GM19395 (cell line): ENCODE results near the gene LHX4.
A peak's percentile ranks its signal among the peaks of the same experiment; 100 is the strongest.

Experiments used
- ATAC-seq: cut with Tn5 transposase; IDR thresholded peaks from one replicate; pipeline ENCODE4 v1.9.1; 2021; ENCODE audit warnings: mild to moderate bottlenecking, moderate library complexity; ENCODE audit not compliant: unreplicated experiment

Gene LHX4

DNA sequence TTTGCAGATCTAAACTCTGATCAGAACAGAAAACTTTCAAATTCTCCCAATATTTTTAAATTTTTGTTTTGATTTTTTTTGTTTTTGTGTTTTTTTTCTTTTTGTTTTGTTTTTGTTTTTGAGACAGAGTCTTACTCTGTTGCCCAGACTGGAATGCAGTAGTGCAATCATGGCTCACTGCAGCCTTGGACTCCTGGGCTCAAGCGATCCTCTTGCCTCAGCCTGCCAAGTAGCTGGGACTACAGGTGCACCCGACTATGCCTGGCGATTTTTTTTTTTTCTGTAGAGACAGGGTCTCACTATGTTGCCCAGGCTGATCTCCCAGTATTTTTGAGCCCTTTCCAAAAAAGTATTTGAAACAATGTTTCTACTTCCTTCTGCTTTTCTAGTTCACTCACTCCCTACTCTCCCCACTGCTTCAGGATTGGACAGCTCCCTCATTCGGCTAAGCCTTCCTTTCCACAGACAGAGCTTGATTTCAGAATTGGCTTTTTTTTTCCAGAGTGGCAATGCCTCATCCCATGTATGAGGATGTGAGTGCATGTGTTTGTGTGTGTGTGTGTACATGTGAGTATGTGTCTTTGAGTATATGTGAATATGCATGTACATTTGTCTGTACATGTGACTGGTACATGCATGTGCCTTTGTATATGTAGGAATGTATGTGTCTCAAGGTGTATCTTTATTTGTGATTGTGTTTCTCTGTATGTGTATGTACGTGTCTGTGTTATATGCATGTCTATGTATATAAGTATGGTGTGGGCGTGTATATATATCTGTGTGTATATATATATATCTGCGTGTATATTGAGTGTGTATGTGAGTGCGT lies 11.9 kb downstream of the LHX4 start:
- no peak for ATAC-seq

DNA sequence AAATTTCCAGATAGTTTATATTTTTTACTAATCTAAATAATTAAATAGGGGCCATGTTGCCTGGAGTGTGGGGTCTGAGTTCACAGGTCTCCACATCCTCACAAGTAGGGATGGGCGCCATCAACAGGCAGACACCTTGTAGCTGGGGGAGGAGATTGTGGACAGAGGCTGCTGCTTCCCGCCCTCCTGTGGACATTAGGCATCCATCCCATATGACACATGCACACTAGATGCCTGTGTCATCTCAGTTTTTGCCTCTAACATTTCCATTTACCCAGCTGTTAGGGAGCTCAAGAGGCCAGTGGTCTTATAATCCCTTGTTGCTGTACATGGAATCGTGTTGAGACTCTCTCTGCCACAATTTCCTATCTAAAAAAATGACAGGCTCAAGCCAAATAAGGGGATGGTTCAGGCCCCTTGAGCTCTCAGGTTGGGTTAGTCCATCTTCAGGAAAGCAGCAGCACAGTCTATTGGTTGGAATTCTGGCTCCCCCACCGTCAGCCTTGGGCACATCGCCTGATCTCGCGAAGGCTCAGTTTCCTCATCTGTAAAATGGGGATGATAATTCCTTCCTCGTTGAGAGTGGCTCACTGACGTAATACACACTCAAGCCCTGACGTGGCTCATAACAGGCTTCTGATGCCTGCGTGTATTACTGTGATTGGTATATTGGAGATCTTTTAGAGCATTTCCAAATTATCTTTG lies 13.6 kb downstream of the LHX4 start:
- no peak for ATAC-seq

DNA sequence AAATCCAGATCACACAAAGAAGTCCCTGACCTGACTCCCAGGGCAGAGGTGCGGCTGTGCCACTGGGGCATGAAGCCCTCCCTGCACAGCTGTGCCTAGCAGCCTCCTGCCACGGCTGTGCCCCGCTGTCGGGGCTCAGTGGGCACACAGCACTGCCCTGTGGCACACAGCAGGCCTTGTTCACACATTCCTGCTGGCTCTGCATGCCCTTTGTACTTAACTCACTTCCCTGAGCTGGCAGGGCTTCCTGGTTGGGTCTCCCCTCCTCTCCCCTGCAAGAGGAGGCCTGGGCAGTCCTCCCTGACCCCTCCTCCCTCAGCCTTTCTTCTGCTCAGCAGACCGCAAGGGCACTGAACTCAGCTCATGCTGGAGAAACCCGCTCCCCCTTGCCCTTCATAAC lies 14.8 kb downstream of the LHX4 start:
- no peak for ATAC-seq

GRCh38 chr1:180246579-180246978 lies 16.5 kb downstream of the LHX4 start:
- ATAC-seq: no peak

- no peak for ATAC-seq
These were observed 17.0 kb downstream of the LHX4 start for GRCh38 chr1:180247061-180247460.

DNA sequence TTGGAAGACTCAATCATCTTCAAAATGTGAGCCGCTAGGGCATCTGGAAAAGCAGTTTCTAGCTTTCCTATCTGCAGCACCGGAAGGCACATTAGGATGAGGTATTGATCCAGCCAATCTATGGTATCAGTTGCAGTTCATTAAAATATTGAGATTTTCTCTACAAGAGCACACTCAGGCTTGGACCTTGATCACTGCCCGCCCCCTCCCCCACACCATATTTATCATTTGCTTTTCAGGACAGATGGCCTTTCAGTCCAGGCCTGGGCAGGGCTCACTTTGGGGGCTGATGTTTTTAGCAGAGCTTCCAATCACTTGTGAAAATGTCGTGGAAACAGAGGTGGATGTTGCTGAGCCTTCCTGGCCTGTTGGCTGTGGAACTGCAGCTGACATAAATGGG lies 17.5 kb downstream of the LHX4 start:
- no peak for ATAC-seq

DNA sequence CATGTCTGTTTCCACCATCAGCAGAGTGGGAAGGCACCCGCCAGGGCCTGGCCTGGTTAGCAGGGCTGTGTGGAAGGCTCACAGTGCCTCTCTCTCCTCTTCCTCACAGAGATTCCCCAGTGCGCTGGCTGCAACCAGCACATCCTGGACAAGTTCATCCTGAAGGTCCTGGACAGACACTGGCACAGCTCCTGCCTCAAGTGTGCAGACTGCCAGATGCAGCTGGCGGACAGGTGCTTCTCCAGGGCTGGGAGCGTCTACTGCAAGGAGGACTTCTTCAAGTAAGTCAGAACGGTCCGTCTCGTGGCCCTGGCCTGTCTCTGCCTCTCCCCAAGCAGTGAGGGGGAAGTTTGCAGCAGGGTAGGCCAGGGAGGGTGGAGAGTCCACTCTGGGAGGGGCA lies 18.1 kb downstream of the LHX4 start:
- ATAC-seq: no peak

- no peak for ATAC-seq
These were observed 18.9 kb downstream of the LHX4 start for GRCh38 chr1:180248731-180249681.

GRCh38 chr1:180249725-180250498 lies 19.8 kb downstream of the LHX4 start:
- ATAC-seq: no peak

DNA sequence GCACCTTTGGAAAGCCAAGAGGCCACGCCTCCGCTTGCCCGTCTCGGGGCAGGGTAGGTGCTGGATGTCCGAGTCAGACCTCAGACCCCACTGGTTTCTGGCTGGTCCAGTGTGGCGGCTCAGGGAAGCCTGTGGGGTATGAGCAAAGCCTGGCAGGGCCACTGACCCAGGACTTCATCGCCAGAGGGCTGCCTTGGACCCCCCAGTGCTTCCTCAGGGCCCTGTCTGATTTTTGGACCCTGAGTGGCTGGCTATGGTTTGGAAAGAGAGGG lies 20.4 kb downstream of the LHX4 start:
- no peak for ATAC-seq

DNA sequence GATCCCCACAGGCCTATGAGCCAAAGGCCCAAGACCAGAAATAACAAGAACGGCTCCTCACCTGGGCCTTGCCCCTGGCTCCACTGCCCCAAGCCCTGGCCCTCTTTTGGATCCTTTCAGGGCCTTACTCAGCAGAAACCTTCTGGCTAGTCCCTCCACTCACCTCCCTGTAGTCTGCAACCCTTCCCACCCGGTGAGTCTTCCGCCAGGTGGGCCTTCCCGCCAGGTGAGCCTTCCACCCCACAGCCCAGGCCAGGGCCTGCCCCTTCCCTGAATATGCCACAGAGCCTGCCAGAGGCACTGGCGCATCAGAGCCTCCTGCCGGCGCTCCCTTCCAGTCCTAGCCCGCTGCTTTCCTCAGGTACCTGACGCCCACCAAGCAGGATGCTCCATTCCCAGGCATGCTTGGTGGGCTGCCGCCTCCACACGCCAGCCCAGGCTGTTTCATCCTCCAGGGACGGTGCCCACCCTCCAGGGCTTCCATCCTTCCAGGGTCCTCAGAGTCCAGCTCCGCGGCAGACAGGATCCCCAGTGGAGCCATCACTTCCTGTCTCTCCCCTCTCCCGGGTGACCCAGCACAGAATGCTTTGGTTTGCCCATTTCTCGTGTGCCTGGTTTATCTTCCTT lies 20.9 kb downstream of the LHX4 start:
- ATAC-seq: no peak

DNA sequence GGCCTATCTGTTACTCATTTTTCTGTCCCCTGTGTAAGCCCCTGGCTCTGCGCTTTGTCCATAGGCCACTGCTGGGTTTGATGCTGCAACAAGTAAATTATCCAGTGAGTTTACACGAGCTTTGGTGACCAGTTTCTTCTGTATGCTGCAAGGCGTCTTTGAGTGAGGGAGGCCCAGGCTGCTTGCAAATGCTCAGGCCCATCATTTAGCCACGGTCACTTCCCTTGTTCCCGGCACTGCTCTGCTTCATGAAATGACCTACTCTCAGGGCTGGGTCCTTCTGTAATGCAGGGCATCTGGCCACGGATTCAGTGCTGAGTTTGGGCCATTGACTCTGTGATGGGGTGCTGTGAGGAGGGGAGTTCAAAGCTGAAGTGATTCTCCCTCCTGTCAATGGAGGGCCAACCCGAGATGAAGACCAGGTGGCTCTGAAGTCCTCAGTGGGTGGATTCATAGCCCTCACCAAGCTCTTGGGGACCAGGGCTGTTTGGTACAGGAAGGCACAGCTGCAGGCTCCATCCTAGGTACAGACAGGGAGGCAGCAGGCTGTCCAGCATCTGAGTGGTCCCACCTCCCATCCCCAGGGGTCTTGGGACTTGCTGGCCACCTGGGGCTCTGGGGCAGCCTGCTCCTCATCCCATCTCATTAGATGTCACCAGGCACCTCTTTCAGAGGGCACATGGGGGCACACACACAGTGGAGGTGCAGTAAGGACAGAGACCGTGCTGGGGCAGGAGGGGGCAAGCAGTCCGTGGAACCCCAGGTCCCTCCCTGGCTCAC lies 21.7 kb downstream of the LHX4 start:
- no peak for ATAC-seq

DNA sequence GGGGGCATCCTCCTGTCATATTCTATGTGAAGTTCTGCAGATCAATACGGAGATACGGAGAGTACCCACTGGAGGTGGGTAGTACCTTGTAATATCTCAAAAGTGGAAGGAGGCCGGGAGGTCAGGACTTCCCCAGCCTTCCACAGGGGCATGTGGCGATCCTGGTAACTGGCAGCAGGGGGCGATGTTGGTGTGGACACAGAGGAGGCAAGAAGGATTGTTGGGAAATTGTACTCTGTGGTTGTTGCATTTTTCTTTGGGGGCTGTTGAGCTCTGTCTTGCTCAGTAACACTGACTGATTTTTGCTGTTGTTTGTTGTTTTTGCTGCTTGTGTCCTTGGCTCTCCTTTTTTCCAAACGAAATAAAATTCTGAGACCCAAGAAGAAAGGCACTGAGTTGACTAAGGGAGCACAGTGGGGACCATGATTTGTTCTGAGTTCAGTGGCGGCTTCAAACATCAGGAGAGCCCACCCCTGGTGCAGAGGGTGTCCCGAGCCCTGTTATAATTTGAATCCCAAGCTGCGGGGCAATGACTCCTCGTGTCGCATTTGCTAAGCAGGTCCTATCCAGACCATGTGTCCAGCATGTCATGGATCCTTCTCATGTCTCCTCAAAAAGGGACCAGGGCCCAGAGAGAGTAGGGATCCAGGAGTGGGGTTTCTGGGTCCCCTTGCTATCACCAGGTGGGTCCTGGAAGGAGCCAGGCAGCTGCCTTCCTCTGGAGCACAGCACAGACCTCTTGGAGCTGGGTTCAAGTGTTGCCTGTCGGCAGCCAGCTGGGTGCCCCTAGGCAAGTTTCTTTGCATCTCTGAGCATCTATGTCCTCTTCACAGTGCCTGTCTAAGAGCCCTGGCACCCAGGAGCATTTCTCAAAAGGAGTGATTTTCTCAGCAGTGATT lies 22.8 kb downstream of the LHX4 start:
- peak; percentile 67 for ATAC-seq

- ATAC-seq: no peak
These were observed 23.8 kb downstream of the LHX4 start for GRCh38 chr1:180253585-180254495.

DNA sequence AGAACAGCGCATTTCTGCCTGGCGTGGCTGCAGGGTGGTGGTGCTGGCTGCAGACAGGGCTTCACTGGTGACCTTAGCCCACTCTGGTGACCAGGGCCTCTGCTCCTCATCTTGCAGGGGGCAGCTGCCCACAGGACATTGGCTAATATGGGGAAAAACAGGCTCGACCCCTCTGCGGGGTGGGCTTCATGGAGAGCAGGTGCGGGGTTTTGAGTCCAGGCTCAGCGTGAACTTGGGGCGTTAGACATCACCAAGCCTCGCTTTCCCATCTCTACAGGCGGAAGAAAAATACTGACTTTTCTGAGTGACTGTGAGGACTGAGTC lies 24.4 kb downstream of the LHX4 start:
- ATAC-seq: no peak

- ATAC-seq: no peak
These were observed 24.8 kb downstream of the LHX4 start for GRCh38 chr1:180254854-180255253.

DNA sequence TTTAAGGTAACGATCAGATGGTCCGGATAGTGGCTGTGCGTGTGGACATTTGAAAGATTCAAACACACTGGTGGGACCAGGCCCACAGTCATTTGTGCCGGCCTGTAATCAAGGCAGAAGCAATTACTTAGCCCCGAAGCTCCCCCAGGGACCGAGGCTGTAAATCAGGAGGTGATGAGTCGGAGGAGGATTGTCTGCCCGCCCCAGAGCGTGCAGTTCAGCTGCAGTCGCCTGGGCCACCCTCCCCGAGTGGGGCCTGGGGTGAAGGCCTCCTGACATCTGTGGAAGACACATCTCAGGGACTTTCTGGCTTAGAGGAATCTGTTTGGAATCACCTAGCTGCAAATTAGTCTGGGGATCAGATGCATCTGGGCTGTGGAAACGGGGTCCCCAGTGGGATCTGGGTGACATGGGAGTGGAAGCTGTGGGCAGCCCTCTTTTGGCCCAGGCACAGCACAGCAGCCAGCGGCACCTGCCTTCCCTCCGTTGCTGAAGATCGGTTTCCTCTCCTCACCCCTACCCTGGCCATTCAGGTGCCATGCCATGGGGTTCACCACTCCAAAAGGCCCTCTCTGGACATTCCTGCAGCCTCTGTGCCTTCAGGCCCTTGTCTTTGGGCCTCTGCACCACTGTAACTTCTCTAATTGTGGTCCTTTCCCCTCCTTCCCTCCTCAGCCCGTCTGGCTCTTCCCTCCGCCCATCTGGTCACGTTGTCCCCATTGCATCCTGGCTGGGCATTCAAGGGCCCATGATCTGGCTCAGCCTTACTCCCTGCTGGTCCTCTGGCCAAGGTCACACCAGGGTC lies 25.7 kb downstream of the LHX4 start:
- no peak for ATAC-seq
